Head of caudate nucleus (tissue), 42 donors: ENCODE data around the gene FAT4.

Experiments used
- DNase-seq, 42 donors: peaks; one replicate each; pipeline versions ENCODE4 v3.0.0 to v3.0.0-alpha.2; 2020 to 2021; ENCODE audit warnings: mixed read lengths in 7 of 42
- intact Hi-C: fragments of 100-400 bp; cut with DNase I; formaldehyde crosslinking; loops from one replicate; pipeline ENCODE4 v1.15.0; 2022

The FAT4 gene

GRCh38 chr4:125355791-125356190, 41.0 kb downstream of the FAT4 start:
- no peak for DNase-seq

GRCh38 chr4:125357675-125358074, 42.9 kb downstream of the FAT4 start:
- intact Hi-C loops = no loop called here
- DNase-seq = no peak

More at GRCh38 chr4:125355791-125356190, 41.0 kb downstream of the FAT4 start:
- intact Hi-C loops = no loop called here

- intact Hi-C loops = no loop called here
- no peak for DNase-seq
These were observed 43.7 kb downstream of the FAT4 start for GRCh38 chr4:125358453-125358852.

GRCh38 chr4:125359363-125359762, 44.6 kb downstream of the FAT4 start:
- no peak for DNase-seq
- intact Hi-C loops = no loop called here

- no peak for DNase-seq
These were observed 45.3 kb downstream of the FAT4 start for GRCh38 chr4:125359960-125360634.

GRCh38 chr4:125360727-125361126, 46.0 kb downstream of the FAT4 start:
- DNase-seq = no peak
- intact Hi-C loops = no loop called here

More at GRCh38 chr4:125359960-125360634, 45.3 kb downstream of the FAT4 start:
- intact Hi-C loops = no loop called here
